ENCODE results near the gene MCAT.
"Not testable (repeated sequence)": the region's sequence is repeated elsewhere in the genome, so short reads cannot be mapped to it uniquely, and the experiment has no call there.

The MCAT gene

DNA sequence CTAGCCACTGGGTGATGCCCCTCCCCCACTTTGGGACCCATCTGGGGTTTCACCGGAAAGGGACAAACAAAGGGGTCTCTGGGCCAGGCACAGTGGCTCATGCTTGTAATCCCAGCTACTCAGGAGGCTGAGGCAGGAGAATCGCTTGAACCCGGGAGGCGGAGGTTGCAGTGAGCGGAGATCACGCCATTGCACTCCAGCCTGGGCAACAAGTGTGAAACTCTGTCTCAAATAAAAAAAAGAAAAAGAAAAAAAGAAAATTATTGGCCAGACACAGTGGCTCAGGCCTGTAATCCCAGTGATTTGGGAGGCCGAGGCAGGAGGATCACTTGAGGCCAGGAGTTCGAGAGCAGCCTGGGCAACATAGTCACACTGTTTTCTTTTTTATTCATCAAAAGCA is 2.2 kb upstream of the MCAT start:
- not testable (repeated sequence) for H3K9ac ChIP-seq (ENCODE audit: low read length in 5 of 5); H3K27ac ChIP-seq (ENCODE audit: low read depth, low read length); H3K9me3 ChIP-seq (ENCODE audit: control insufficient read depth in 5 of 5, low read length in 5 of 5); H3K36me3 ChIP-seq (ENCODE audit: control insufficient read depth in 5 of 5, insufficient read depth in 5 of 5, low read length in 5 of 5); H3K4me3 ChIP-seq (ENCODE audit: low read depth in 1 of 5, low read length in 5 of 5); H3K27me3 ChIP-seq (ENCODE audit: control insufficient read depth in 5 of 5, insufficient read depth in 4 of 5, low read length in 5 of 5)
- peaks cover 3 to 26% (median 23%) of the 10 kb centered on the region in 5 donors for H3K4me1 ChIP-seq (ENCODE audit: control insufficient read depth in 5 of 5, insufficient read depth in 5 of 5, low read length in 5 of 5)

DNA sequence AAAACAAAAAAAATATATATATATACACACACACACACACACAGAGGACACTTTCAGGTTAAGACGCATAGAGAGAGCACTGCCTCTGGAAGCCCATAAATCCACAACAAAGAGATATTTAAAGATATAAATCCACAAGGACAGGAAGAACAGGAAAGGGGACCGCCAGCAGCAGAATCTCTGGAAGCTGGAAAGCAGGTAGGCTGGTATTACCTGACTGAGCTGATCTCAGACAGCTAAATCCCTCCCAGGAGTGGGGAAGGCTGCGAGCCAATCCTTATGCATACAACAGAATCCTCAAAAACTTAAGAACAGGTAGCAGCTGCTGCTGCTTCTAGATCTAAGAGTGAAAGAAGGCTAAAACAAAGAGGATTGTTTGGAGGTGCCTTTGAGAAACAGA is 1.8 kb upstream of the MCAT start:
- no peak overlapping the region for H3K27ac ChIP-seq (ENCODE audit: low read depth, low read length)
- H3K36me3 ChIP-seq (ENCODE audit: control insufficient read depth in 5 of 5, insufficient read depth in 5 of 5, low read length in 5 of 5) = peaks cover 0 to 12% (median 8%) of the 10 kb centered on the region in 5 donors
- no peaks in the 10 kb centered on the region for H3K27me3 ChIP-seq (ENCODE audit: control insufficient read depth in 5 of 5, insufficient read depth in 4 of 5, low read length in 5 of 5)
- no peak overlapping the region for H3K4me3 ChIP-seq (ENCODE audit: low read depth in 1 of 5, low read length in 5 of 5)
- peaks cover 3 to 26% (median 23%) of the 10 kb centered on the region in 5 donors for H3K4me1 ChIP-seq (ENCODE audit: control insufficient read depth in 5 of 5, insufficient read depth in 5 of 5, low read length in 5 of 5)
- no peaks in the 10 kb centered on the region for H3K9me3 ChIP-seq (ENCODE audit: control insufficient read depth in 5 of 5, low read length in 5 of 5)
- no peak overlapping the region for H3K9ac ChIP-seq (ENCODE audit: low read length in 5 of 5)

GRCh38 chr22:43136801-43137200 is 6.4 kb downstream of the MCAT start:
- Histone ChIP-seq H3K4me3 (ENCODE audit: low read depth in 1 of 5, low read length in 5 of 5) (no peak overlapping the region), H3K9ac (ENCODE audit: low read length in 5 of 5) (peak overlapping the region in 1 of 5 donors; percentile 3), H3K4me1 (ENCODE audit: control insufficient read depth in 5 of 5, insufficient read depth in 5 of 5, low read length in 5 of 5) (peaks cover 4 to 31% (median 27%) of the 10 kb centered on the region in 5 donors), H3K27ac (ENCODE audit: low read depth, low read length) (peak overlapping the region; percentile 2), H3K27me3 (ENCODE audit: control insufficient read depth in 5 of 5, insufficient read depth in 4 of 5, low read length in 5 of 5) (no peaks in the 10 kb centered on the region), H3K9me3 (ENCODE audit: control insufficient read depth in 5 of 5, low read length in 5 of 5) (no peaks in the 10 kb centered on the region), H3K36me3 (ENCODE audit: control insufficient read depth in 5 of 5, insufficient read depth in 5 of 5, low read length in 5 of 5) (peaks cover 5 to 77% (median 45%) of the 10 kb centered on the region in 5 donors)

GRCh38 chr22:43136255-43136654 is 6.9 kb downstream of the MCAT start:
- Histone ChIP-seq H3K27ac (ENCODE audit: low read depth, low read length) (peak overlapping the region; percentile 2), H3K4me3 (ENCODE audit: low read depth in 1 of 5, low read length in 5 of 5) (no peak overlapping the region), H3K4me1 (ENCODE audit: control insufficient read depth in 5 of 5, insufficient read depth in 5 of 5, low read length in 5 of 5) (peaks cover 4 to 34% (median 27%) of the 10 kb centered on the region in 5 donors), H3K36me3 (ENCODE audit: control insufficient read depth in 5 of 5, insufficient read depth in 5 of 5, low read length in 5 of 5) (peaks cover 5 to 83% (median 46%) of the 10 kb centered on the region in 5 donors), H3K9me3 (ENCODE audit: control insufficient read depth in 5 of 5, low read length in 5 of 5) (no peaks in the 10 kb centered on the region), H3K9ac (ENCODE audit: low read length in 5 of 5) (peak overlapping the region in 2 of 5 donors; percentile 3 to 20), H3K27me3 (ENCODE audit: control insufficient read depth in 5 of 5, insufficient read depth in 4 of 5, low read length in 5 of 5) (no peaks in the 10 kb centered on the region)

DNA sequence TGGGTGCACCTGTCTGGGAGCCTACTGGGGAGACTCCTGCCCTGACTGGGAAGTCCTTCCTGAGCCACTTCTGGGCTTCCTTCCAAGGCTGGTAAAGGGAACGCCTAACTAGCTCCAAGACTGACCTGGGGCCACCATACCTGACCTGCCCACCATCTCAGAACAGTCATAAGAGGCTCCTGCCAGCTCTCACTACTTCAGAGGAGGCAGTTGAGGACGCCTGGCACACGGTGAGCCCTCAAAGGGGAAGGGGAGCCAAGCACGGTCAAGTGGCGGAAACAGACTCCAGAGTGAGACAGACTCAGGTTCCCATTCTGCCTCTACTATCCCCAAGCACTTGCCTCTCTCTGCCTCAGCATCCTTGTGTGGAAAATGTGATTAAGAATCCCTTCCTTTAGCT is 7.6 kb downstream of the MCAT start:
- no peak overlapping the region for H3K27ac ChIP-seq (ENCODE audit: low read depth, low read length)
- H3K27me3 ChIP-seq (ENCODE audit: control insufficient read depth in 5 of 5, insufficient read depth in 4 of 5, low read length in 5 of 5) = no peaks in the 10 kb centered on the region
- H3K4me3 ChIP-seq (ENCODE audit: low read depth in 1 of 5, low read length in 5 of 5) = no peak overlapping the region
- H3K36me3 ChIP-seq (ENCODE audit: control insufficient read depth in 5 of 5, insufficient read depth in 5 of 5, low read length in 5 of 5) = peaks cover 5 to 80% (median 43%) of the 10 kb centered on the region in 5 donors
- H3K9ac ChIP-seq (ENCODE audit: low read length in 5 of 5) = no peak overlapping the region
- no peaks in the 10 kb centered on the region for H3K9me3 ChIP-seq (ENCODE audit: control insufficient read depth in 5 of 5, low read length in 5 of 5)
- peaks cover 4 to 37% (median 29%) of the 10 kb centered on the region in 5 donors for H3K4me1 ChIP-seq (ENCODE audit: control insufficient read depth in 5 of 5, insufficient read depth in 5 of 5, low read length in 5 of 5)

DNA sequence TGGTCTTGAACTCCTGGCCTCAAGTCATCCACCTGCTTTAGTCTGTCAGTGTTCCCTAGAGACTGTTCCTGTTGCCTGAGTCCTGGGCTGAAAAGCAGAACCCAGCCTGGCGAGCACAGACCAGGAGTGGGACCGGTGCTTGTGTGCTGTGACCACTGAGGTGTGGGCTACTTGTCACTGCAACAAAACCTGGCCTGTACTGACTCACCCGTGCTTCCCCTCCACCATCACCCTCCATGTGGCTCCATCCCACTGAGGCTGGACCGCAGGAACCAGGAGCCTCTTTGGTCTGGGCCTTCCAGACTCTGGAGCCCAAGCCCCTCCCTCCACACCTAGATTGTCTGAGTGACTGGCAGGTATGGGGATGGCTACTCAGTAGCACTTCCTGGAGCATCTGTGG is 8.6 kb downstream of the MCAT start:
- H3K27ac ChIP-seq (ENCODE audit: low read depth, low read length) = no peak overlapping the region
- H3K4me1 ChIP-seq (ENCODE audit: control insufficient read depth in 5 of 5, insufficient read depth in 5 of 5, low read length in 5 of 5) = peaks cover 4 to 41% (median 34%) of the 10 kb centered on the region in 5 donors
- H3K27me3 ChIP-seq (ENCODE audit: control insufficient read depth in 5 of 5, insufficient read depth in 4 of 5, low read length in 5 of 5) = peaks cover 0 to 3% (median 0%) of the 10 kb centered on the region in 5 donors
- no peak overlapping the region for H3K9ac ChIP-seq (ENCODE audit: low read length in 5 of 5)
- no peak overlapping the region for H3K4me3 ChIP-seq (ENCODE audit: low read depth in 1 of 5, low read length in 5 of 5)
- no peaks in the 10 kb centered on the region for H3K9me3 ChIP-seq (ENCODE audit: control insufficient read depth in 5 of 5, low read length in 5 of 5)
- peaks cover 5 to 72% (median 38%) of the 10 kb centered on the region in 5 donors for H3K36me3 ChIP-seq (ENCODE audit: control insufficient read depth in 5 of 5, insufficient read depth in 5 of 5, low read length in 5 of 5)

GRCh38 chr22:43133401-43133800 is 9.8 kb downstream of the MCAT start:
- H3K36me3 ChIP-seq (ENCODE audit: control insufficient read depth in 5 of 5, insufficient read depth in 5 of 5, low read length in 5 of 5) = peaks cover 0 to 62% (median 35%) of the 10 kb centered on the region in 5 donors
- H3K27me3 ChIP-seq (ENCODE audit: control insufficient read depth in 5 of 5, insufficient read depth in 4 of 5, low read length in 5 of 5) = peaks cover 0 to 8% (median 5%) of the 10 kb centered on the region in 5 donors

GRCh38 chr22:43131773-43132501 is 11.3 kb downstream of the MCAT start:
- Histone ChIP-seq H3K27me3 (ENCODE audit: control insufficient read depth in 5 of 5, insufficient read depth in 4 of 5, low read length in 5 of 5) (peaks cover 0 to 8% (median 5%) of the 10 kb centered on the region in 5 donors), H3K36me3 (ENCODE audit: control insufficient read depth in 5 of 5, insufficient read depth in 5 of 5, low read length in 5 of 5) (peaks cover 0 to 49% (median 29%) of the 10 kb centered on the region in 5 donors), H3K9ac (ENCODE audit: low read length in 5 of 5) (no peak overlapping the region), H3K4me3 (ENCODE audit: low read depth in 1 of 5, low read length in 5 of 5) (no peak overlapping the region), H3K27ac (ENCODE audit: low read depth, low read length) (no peak overlapping the region), H3K4me1 (ENCODE audit: control insufficient read depth in 5 of 5, insufficient read depth in 5 of 5, low read length in 5 of 5) (peaks cover 2 to 51% (median 23%) of the 10 kb centered on the region in 5 donors), H3K9me3 (ENCODE audit: control insufficient read depth in 5 of 5, low read length in 5 of 5) (no peaks in the 10 kb centered on the region)

More at GRCh38 chr22:43133401-43133800, 9.8 kb downstream of the MCAT start:
- Histone ChIP-seq H3K27ac (ENCODE audit: low read depth, low read length) (no peak overlapping the region), H3K9me3 (ENCODE audit: control insufficient read depth in 5 of 5, low read length in 5 of 5) (no peaks in the 10 kb centered on the region), H3K4me1 (ENCODE audit: control insufficient read depth in 5 of 5, insufficient read depth in 5 of 5, low read length in 5 of 5) (peaks cover 4 to 50% (median 37%) of the 10 kb centered on the region in 5 donors), H3K9ac (ENCODE audit: low read length in 5 of 5) (no peak overlapping the region), H3K4me3 (ENCODE audit: low read depth in 1 of 5, low read length in 5 of 5) (no peak overlapping the region)

GRCh38 chr22:43129426-43130425 is 13.5 kb downstream of the MCAT start:
- Histone ChIP-seq H3K36me3 (ENCODE audit: control insufficient read depth in 5 of 5, insufficient read depth in 5 of 5, low read length in 5 of 5) (peaks cover 0 to 33% (median 19%) of the 10 kb centered on the region in 5 donors), H3K4me1 (ENCODE audit: control insufficient read depth in 5 of 5, insufficient read depth in 5 of 5, low read length in 5 of 5) (peaks cover 0 to 38% (median 13%) of the 10 kb centered on the region in 5 donors), H3K9me3 (ENCODE audit: control insufficient read depth in 5 of 5, low read length in 5 of 5) (no peaks in the 10 kb centered on the region), H3K27ac (ENCODE audit: low read depth, low read length) (no peak overlapping the region), H3K27me3 (ENCODE audit: control insufficient read depth in 5 of 5, insufficient read depth in 4 of 5, low read length in 5 of 5) (peaks cover 0 to 8% (median 5%) of the 10 kb centered on the region in 5 donors), H3K9ac (ENCODE audit: low read length in 5 of 5) (peak overlapping the region in 1 of 5 donors; percentile 30), H3K4me3 (ENCODE audit: low read depth in 1 of 5, low read length in 5 of 5) (no peak overlapping the region)
